Thoracic aorta (tissue), 2 donors: ENCODE data around the gene GALNT7. TPM values are rescaled to one million over a fixed set of nuclear protein-coding genes. Genes with fewer than 3 reads are reported as not detected.
A peak's percentile ranks its signal among the peaks of the same experiment; 100 is the strongest.

Experiments
- ATAC-seq: fragments of 150-250 bp; one replicate; pipeline ENCODE4 v1.8.0; 2017; ENCODE audit warnings: low read depth; ENCODE audit not compliant: insufficient number of reproducible peaks, low FRiP score
- DNase-seq: peaks from one replicate; pipeline ENCODE4 v3.0.0-alpha.2; 2020; ENCODE audit warnings: low spot score
- H3K27ac ChIP-seq, 2 donors: fragments of 200-600 bp; sonication (generic); 1 replicate in 1 of 2; 2 replicates in 1 of 2; pipeline ENCODE4 v1.5.1; 2016; ENCODE audit warnings: mild to moderate bottlenecking in 2 of 2, moderate library complexity in 2 of 2
- H3K27me3 ChIP-seq: fragments of 200-600 bp; sonication (generic); replicated peaks from 2 replicates; pipeline ENCODE4 v1.6.0; 2016; ENCODE audit warnings: mild to moderate bottlenecking; ENCODE audit not compliant: insufficient read depth
- H3K36me3 ChIP-seq: fragments of 200-600 bp; sonication (generic); one replicate; pipeline ENCODE4 v1.5.1; 2016
- H3K4me1 ChIP-seq, 2 donors: fragments of 200-600 bp; sonication (generic); 1 replicate in 1 of 2; 2 replicates in 1 of 2; pipeline versions ENCODE4 v1.5.1 to v1.6.0; 2016; ENCODE audit warnings: low read depth in 2 of 2, mild to moderate bottlenecking in 1 of 2; ENCODE audit not compliant: control insufficient read depth in 1 of 2
- H3K4me3 ChIP-seq: fragments of 200-600 bp; sonication (generic); 2 replicates; pipeline ENCODE4 v1.5.1; 2016; ENCODE audit warnings: mild to moderate bottlenecking
- H3K9me3 ChIP-seq: fragments of 200-600 bp; sonication (generic); 2 replicates; pipeline ENCODE4 v1.5.1; 2016
- CTCF ChIP-seq: fragments of 200-600 bp; sonication (generic); IDR thresholded peaks from one replicate; pipeline ENCODE4 v1.5.1; 2019; ENCODE audit warnings: antibody characterized with exemption
- total RNA-seq, 2 donors: library from RNA; depleted of rRNA; stranded (reverse); fragments of >200 nt; gene quantifications; one replicate each; pipeline versions ENCODE4 v1.1.0 to v1.2.3, GENCODE V29; 2016

Gene GALNT7
- total RNA-seq, 2 donors from 2014 or later, result 12.7 to 23.1 TPM

GRCh38 chr4:173170182-173170778 lies 1.7 kb downstream of the GALNT7 start:
- no peak for DNase-seq

GRCh38 chr4:173171098-173171497 lies 2.5 kb downstream of the GALNT7 start:
- DNase-seq, result no peak
- no peak for ATAC-seq
- peak; percentile 22 for TF ChIP-seq CTCF

More at GRCh38 chr4:173170182-173170778, 1.7 kb downstream of the GALNT7 start:
- peaks cover 4 to 19% of the 10 kb centered on the region in 2 donors for H3K4me1 ChIP-seq
- TF ChIP-seq CTCF, result no peak
- H3K9me3 ChIP-seq, result no peaks in the 10 kb centered on the region
- H3K36me3 ChIP-seq, result no peaks in the 10 kb centered on the region
- no peak for ATAC-seq
- H3K27ac ChIP-seq, result peak overlapping the region; percentile 89 to 95
- H3K4me3 ChIP-seq, result peak overlapping the region; percentile 82
- no peaks in the 10 kb centered on the region for H3K27me3 ChIP-seq

GRCh38 chr4:173171987-173172386 lies 3.4 kb downstream of the GALNT7 start:
- Histone ChIP-seq H3K27me3 (no peaks in the 10 kb centered on the region), H3K36me3 (no peaks in the 10 kb centered on the region), H3K27ac (no peak overlapping the region), H3K4me1 (peaks cover 4 to 19% of the 10 kb centered on the region in 2 donors), H3K9me3 (no peaks in the 10 kb centered on the region), H3K4me3 (no peak overlapping the region)
- no peak for ATAC-seq
- no peak for TF ChIP-seq CTCF
- no peak for DNase-seq

More at GRCh38 chr4:173171098-173171497, 2.5 kb downstream of the GALNT7 start:
- Histone ChIP-seq H3K27me3 (no peaks in the 10 kb centered on the region), H3K9me3 (no peaks in the 10 kb centered on the region), H3K4me3 (no peak overlapping the region), H3K4me1 (peaks cover 4 to 19% of the 10 kb centered on the region in 2 donors), H3K36me3 (no peaks in the 10 kb centered on the region), H3K27ac (no peak overlapping the region)

GRCh38 chr4:173174184-173174583 lies 5.6 kb downstream of the GALNT7 start:
- no peak for TF ChIP-seq CTCF
- peaks cover 8 to 27% of the 10 kb centered on the region in 2 donors for H3K4me1 ChIP-seq
- DNase-seq (no peak), ATAC-seq (no peak)
- no peak overlapping the region for H3K27ac ChIP-seq
- no peaks in the 10 kb centered on the region for H3K36me3 ChIP-seq
- H3K9me3 ChIP-seq, result no peaks in the 10 kb centered on the region
- no peaks in the 10 kb centered on the region for H3K27me3 ChIP-seq
- H3K4me3 ChIP-seq, result no peak overlapping the region

GRCh38 chr4:173174594-173175012 lies 6.0 kb downstream of the GALNT7 start:
- ATAC-seq, result no peak
- H3K27ac ChIP-seq, result no peak overlapping the region
- H3K36me3 ChIP-seq, result no peaks in the 10 kb centered on the region

More at GRCh38 chr4:173174594-173175012, 6.0 kb downstream of the GALNT7 start:
- DNase-seq, result no peak
- H3K4me3 ChIP-seq, result no peak overlapping the region
- peaks cover 9 to 31% of the 10 kb centered on the region in 2 donors for H3K4me1 ChIP-seq
- H3K9me3 ChIP-seq, result no peaks in the 10 kb centered on the region
- no peak for TF ChIP-seq CTCF
- no peaks in the 10 kb centered on the region for H3K27me3 ChIP-seq
